CD4-positive, alpha-beta T cell treated with Interleukin-21 for 1 hour (primary cell): ENCODE results near the gene MPND.

Source experiments
- DNase-seq: peaks from one replicate; pipeline ENCODE4 v3.0.0-alpha.2; 2020

MPND gene

GRCh38 chr19:4343370-4344307, at the start of gene MPND:
Gene MPND, plus strand, starts transcription at chr19:4343562. Its CDS starts 32 bp downstream, at chr19:4343594.
- peak; percentile 90 for DNase-seq

- no peak for DNase-seq
Measured at GRCh38 chr19:4294389-4294788, 49.0 kb upstream of the MPND start.

DNA sequence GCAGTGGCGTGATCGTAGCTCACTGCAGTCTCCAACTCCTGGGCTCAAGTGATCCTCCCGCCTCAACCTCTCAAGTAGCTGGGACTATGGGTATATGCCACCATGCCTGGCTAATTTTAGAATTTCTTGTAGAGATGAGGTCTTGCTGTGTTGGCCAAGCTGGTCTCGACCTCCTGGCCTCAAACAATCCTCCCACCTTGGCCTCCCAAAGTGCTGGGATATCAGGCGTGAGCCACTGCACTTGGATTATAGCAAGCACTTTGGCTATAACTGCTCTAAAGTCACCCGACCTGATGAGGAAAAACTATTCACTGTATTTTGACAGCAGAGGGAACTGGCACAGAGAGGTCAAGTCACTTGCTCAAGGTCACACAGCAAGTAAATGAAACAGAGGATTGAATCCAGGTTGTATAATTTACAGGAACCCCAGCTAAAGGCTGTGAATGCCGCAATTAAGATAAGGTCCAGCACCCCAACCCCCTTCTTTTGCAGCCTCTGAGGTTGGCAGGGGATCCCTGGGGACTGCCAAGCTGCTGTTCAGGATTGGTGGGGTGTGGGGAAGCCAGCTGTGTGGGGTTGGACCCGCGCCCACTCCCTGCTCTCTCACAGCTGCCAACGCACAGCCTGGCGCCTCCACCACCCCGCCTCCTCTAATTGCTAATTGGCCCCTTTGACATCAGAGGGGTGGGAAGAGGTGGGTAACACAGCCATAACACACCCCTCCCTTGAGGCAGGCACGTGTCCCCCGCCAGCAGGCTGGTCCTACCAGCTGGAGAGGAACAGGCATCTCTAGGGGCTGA, 47.2 kb upstream of the MPND start:
- no peak for DNase-seq

DNA sequence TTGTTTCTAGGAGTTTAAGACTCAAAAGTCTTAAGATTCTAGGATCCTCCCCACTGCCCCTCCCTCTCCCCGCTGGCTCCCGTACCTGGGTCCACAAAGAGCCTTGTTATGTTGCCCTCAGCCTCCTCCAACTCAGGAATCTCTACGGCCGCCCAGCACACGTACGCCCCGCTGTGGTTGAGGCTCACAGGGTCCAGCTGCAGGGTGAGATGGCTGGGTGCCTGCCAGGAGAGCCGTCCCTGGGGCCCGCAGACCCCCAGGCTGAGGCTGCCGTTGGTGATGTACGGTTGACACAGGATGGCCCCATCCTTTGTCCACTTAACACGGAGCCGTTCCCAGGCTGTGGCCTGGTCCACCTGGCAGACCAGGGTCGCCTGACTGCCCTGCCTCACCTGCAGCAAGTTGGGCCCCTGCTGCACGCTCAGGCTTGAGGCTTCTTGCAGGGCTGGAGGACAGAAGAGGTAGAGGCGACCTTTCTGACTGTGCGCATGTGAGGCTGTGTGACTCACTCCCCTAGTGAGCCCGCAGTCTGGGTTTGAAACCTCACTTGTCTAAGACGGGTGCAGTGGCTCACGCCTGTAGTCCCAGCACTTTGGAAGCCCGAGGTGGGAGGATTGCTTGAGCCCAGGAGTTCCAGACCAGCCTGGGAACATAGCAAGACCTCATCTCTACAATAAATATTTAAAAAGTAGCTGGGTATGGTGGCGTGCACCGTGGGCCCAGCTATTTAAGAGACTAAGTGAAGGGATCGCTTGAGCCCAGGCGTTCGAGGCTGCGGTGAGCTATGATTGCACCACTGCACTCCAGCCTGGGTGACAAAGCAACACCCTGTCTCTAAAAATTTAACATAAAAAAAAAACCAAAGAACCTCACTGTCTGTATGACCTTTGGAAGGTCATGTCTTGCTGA, 45.2 kb upstream of the MPND start:
- DNase-seq: no peak

GRCh38 chr19:4298810-4299550, 44.4 kb upstream of the MPND start:
- DNase-seq: no peak

DNA sequence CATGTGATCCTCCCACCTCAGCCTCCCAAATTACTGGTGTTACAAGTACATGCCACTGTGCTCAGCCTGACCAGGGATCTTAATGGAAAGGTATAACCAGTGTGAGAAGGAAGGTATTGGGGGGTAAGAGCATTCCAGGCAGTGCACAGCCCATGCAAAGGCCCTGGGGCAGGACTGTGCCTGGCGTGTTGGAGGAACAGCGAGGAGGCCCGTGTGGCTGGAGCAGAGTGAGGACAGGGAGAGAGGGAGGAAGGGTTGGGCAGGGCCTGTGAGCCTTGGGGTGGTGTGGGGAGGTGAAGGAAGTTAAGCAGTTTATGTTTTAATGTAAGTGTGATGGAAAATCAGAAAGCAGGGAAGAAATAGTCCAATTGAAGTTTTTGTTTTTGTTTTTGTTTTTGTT, 42.8 kb upstream of the MPND start:
- no peak for DNase-seq

DNA sequence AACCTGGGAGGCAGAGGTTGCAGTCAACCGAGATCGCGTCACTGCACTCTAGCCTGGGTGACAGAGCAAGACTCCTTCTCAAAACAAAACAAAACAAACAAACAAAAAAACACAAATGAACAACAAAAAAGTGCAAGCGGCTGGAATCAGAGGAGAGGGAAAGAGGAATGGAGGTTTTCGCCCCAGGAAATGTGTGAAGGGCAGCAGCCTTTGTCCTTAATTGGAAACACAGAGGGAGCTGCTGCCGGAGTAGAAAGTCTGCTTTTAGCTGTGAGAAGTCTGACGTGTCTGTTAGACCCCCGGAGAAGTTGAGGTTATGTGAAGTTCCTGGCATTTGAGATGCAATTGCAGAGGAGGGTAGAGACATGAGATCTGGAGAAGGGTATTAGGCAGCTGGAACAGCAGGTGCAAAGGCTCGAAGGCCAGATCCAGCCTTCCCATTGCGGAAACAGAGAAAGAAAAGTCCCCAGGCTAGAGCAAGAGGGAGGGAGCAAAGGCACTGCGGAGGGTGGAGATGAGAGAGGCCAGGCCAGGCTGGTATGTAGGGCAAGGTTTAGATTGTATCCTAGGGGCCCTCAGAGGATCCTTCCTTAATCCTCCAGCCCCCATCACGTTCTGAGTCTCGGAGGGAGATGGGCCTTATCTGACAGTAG, 41.6 kb upstream of the MPND start:
- no peak for DNase-seq

- DNase-seq: no peak
Measured at GRCh38 chr19:4302243-4302640, 41.1 kb upstream of the MPND start, which contains the start of gene TMIGD2. Gene TMIGD2, minus strand, starts transcription at chr19:4302389. Its CDS starts 4 bp downstream, at chr19:4302385.

- no peak for DNase-seq
Measured at GRCh38 chr19:4303819-4304537, 39.4 kb upstream of the MPND start.

DNA sequence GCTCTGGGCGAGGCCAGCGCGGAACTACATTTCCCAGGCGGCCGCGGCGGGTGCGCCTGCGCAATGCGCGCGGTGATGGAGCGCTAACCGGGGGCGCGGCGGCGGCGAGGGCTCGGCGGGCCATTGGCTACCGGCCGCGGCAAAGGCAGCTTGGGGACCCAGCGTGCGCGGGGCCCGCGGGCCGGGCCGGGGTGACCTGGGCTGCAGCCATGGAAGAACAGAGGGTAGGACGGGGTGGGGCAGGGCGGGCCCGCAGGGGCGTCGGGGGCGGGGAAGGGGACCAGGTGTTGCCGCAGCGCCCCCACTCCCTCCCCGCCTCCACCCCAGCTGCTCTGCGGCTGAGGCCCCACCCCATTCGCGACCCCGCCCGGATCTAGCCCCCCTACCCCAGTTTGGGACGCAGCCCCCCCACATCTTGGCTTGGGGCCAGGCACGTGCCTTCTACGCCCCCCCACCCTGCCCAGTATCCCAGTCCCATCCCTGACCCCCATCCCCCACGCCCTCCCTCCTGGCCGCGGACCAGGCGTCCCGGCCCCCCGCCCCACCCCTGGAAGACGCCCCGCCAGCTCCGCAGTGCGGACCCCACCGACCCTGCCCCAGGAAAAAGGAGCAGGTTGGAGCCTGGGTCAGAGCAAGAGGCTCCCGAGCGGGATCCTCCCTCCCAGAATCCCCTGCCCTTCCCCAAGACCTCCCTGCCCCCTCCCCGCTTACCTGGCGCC, 38.7 kb upstream of the MPND start, which contains the start of gene FSD1:
Gene FSD1 (plus strand): TSS at position 61 of the 719 bp plus-strand sequence. CDS start 149 bp downstream, at position 210.
- peak; percentile 60 for DNase-seq

GRCh38 chr19:4305257-4305612, 38.1 kb upstream of the MPND start:
- no peak for DNase-seq

DNA sequence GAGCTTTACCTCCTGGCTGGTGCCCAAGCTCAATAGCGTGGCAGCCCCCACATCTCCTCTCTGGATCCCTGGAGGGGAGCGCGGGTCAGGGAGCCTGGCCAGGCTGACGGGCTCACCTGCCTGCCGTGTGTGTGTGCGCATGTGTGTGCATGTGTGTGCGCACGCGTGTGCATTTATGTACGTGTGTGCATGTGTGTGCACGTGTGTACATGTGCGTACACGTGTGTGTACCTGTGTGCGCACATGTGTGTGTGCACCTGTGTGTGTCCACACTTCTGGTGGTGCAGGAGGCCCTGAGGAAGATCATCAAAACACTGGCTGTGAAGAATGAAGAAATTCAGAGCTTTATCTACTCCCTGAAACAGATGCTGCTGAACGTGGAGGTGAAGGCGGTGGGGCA, 37.7 kb upstream of the MPND start:
- DNase-seq: no peak

DNA sequence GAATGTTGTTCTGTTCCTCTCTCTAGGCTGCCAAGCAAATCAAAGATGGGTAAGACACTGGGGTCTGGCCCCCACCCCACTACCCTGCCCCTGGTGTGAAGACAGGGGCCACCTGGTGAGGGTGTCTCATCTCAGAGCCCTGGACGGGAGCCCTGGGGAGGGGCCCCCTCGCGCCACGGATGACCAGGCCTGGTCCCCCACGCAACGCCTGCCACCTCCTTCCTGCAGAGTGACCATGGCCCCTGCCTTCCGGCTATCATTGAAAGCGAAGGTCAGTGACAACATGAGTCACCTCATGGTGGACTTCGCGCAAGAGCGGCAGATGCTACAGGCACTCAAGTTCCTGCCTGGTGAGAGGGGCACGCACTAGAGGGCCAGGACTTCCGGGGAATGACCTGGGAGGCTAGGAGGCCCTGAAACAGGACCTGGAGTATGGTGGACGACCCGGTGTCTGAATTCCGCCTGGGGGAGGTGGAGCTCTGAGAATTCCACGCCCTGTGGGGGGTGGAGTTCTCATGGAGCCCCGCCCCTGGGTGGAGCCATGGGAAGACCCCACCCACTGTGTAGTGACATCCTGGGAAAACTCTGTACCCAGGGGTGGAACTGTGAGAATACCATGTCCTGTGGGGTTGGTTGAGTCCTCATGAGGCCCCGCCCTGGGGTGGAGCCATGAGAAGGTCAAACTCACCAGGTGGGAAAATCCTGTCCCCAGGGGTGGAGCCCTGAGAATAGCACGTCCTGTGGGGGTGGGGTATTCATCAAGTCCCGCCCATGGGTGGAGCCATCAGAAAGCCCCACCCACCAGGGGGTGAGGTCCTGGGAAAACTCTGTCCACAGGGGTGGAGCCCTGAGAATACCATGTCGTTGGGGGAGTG, 32.9 kb upstream of the MPND start:
- DNase-seq: no peak

GRCh38 chr19:4313847-4314490, 29.4 kb upstream of the MPND start:
- no peak for DNase-seq

DNA sequence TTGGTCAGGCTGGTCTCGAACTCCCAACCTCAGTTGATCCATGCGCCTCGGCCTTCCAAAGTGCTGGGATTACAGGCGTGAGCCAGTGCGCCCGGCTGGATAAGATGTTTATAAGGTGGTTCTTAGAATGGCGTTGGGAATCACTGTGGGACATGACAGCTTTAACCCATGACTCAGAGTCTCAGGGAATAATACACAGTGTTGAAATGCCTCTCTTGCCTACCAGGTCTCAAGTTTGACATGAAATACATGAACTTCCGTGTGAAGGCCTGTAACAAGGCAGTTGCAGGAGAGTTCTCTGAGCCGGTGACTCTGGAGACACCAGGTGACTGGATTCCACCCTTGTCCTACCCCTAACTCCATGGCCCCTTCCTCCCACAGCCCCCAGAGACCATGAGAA, 26.4 kb upstream of the MPND start:
- no peak for DNase-seq

DNA sequence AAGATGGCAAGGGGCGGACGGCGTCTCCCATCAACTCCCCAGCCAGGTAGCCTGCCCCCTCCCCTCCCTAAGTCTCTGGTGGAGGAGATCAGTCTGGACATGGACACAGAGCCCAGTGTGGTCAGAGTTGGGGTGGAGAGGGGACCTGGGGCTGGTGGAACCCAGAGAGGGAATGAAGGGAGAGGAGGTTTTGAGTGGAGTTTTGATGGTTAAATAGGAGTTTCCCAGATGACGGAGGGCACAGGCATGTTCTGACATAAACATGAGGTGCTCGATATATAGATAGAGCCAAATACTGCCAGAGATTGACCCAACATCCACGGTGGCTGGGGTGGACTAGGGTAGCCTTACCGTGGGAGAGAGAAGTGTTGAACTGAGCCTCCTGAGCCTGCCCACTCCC, 24.9 kb upstream of the MPND start:
- DNase-seq: no peak

GRCh38 chr19:4319067-4319718, 24.2 kb upstream of the MPND start:
- no peak for DNase-seq

GRCh38 chr19:4320419-4320818, 22.9 kb upstream of the MPND start:
- DNase-seq: no peak
